Stromal cell of bone marrow (primary cell): ENCODE measurements around the gene XXYLT1.

Source experiments
- DNase-seq: peaks from one replicate; pipeline ENCODE4 v3.0.0-alpha.2; 2012; ENCODE audit warnings: low read depth

The XXYLT1 gene

DNA sequence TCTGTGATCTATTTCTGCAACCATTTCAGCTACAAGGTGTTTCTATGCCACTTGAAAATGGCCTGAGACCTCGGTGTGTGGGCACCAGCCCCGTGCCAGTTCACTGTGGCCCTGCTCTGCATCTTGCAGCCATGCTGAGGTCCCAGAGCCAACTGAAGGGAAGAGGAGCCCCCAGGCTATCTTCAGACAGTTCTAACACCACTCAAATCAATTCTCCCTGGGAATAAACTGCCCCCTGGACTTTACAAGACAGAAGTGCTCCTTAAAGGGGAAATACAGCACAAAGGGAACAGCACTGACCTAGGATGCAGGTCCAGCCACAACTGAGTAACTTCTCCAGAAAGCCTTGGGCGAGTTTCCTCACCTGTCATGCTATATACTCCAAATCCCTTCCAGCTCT lies 3.9 kb downstream of the XXYLT1 start:
- DNase-seq, result no peak

DNA sequence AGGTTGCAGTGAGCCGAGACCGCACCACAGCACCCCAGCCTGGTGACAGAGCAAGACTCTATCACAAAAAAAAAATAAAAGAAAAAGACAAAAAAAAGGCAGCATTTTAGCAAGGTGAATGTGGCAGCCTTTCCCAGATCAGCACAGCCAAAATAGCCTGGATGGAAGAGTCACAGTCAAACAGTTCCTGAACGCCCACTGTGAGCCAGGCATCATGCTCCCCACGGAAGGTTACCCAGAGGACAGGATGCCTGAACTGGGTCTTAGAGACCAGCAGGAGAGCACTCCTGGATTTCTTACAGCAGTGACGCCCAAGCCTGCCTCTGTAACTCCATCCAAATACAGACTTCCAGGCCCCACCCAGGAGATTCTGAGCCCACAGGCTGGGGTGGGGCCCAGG lies 4.5 kb downstream of the XXYLT1 start:
- DNase-seq, result no peak

DNA sequence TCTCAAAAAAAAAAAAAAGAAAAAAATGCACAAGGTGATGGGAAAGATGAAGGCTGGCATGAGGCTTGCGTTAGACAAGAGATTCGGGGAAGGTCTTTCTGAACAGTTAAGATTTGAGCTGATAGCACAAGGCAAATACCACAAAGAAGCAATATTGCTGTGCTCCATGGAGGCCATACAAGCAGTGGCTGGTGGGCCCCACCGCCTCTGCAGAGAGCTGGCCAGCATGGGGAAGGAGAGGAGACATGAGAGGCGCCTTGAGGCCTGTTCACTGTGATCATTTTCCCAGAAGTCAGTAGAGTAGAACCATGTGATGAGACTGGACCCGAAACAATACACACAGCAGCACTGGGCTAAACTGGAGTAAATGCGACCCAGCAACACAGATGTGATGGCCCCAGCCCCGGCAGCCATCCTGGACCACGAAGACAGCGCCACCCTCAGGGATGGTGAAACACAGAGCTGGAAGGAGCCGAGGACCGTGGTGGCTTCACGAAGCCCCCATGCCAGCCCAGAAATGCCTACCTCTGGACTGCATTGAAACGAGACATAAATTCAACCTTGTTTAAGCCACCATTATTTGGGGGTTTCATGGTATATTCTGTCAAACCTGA lies 5.5 kb downstream of the XXYLT1 start:
- no peak for DNase-seq

DNA sequence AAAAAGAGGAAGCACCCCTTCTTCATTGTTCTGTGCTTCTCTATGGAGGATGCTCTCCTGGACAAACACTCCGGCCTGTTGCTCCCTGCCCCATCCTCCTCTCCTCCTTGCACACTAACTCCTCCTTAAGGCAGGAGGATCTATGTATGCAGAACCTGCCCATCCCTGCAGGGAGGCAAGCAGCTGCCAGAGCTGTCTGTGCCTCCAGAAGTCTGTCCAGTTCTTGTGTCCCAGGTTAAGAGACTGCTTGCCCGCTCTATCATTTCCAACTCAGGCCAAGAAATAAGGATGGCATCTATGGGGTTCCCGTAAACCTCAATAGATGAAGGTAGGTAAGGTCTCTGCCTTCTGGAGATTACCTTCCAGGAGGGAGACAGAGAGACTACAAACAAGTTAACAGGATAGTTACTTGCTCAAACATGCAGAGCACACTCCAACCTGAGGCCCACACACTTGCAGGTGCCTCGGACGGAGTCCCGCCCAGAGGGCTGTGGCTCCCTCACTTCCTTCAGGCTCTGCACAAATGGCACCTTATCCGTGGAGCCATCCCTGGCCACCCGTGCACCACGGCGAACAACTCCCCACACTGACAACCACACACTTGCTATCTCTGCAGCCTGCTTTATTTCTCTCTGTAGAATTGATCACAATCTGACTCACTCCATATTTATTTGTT lies 6.9 kb downstream of the XXYLT1 start:
- no peak for DNase-seq

DNA sequence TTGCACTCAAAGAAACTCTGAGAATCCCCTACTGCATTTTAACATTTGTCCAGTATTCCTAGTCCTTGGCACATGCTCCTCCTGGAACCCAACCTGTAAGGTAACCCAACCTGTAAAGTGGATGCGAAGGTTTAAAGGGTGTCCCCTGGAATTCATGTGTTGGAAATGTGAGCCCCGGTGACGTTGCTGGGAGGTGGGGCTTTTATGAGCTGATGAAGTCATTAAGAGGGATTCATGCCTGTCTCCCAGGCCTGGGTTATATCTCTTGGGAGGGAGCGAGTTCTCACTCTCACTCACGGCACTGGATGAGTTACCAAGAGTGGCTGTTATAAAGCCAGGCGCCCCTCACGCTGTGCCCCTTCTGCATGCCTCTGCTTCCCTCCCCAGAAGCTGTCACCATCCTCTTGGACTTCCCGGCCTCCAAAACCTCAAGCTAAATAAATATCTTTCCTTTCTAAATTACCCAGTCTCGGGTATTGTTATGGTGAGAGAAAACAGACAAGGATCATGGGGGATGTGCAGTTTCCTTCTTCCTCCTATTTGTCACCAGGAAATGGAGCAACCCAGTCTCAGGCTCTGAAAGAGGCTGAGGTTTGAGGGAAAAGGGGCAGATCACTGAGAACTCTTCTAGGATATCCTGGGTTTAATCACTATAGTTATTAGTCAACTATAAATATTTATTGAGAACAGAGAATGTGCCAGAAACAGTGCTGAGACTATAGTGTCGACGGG lies 7.6 kb downstream of the XXYLT1 start:
- DNase-seq, result no peak

DNA sequence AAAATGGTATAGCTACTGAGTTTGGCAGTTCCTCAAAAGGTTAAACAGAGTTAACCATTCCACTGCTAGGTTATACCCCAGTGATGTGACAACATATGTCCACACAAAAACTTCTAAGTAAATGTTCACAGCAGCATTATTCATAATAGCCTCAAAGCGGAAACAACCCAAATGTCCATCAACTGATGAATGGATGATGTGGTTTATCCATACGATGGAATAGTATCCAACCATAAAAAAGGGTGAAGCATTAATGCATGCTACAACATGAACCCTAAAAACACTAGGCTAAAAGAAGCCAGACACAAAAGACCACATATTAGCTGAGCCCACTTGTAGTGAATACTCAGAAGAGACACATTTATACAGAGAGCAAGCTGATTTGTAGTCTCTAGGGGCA lies 9.0 kb downstream of the XXYLT1 start:
- no peak for DNase-seq

DNA sequence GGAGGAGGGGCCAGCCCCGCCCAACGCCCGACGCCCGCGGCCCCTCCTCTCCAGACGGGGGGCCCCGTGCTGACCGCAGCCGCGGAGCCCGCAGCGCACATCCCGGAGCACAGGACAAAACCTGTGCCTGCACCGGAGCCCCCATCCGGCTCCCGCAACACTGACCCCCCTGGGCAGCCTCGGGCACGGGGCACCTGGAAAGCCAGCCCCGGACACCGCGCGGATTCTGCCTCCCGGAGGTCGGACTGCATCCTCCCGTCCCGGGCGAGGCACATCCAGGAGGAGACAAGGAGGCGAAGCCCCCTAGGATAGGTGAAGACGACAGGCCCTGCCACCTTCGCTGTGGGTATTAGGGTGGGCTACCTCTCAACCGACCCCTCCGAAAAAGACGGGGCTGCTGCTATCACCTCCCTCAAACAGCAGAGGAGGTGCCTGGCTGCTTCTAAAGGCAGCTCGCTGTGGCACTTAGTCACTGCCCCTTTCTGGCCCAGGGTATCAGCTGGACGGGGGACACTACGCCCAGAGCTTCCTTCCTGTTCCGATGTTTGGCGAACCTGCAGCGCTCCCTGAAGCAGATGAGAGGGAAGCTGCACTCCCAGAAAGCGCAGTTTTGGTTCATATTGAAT lies 10.6 kb downstream of the XXYLT1 start:
- no peak for DNase-seq

DNA sequence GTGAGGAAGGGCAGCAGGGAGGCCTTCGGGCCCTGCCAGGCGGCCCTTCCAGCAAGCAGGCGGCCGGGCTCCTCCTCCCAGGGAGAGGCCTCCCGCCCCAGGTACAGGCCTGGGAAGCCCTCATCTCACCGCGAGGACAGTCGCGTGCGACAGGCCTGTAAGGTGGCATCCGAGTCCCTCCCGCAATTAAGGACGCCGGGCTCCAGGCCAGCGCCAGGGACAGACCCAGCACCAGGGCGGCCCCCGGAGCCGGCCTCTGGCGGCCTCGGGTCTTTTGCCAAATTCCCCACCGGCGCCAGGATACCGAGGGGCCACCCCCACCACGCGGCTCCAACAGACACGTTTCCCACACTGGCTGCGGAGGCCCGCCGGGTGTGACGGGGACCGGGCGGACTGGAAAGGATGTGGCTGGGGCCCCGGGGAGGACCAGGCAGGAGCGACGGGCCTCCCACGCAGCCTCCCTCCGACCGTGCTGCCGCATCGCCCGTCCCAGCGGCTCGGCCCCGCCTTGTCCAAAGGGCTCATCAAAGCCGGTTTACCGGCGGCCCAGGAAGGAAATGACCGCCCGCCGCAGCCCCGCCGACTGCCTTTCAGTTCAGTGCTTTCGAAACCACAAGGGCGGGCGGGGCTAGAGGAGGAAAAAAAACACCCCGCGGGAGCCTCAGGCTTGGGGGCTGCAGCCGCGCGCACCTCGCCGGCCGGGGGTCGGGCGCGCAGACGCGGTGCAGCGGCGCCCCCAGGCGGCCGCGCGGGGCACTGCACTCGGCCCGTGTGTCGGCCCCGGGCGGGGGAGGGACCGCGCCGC lies 11.3 kb downstream of the XXYLT1 start:
- peak; percentile 75 for DNase-seq

DNA sequence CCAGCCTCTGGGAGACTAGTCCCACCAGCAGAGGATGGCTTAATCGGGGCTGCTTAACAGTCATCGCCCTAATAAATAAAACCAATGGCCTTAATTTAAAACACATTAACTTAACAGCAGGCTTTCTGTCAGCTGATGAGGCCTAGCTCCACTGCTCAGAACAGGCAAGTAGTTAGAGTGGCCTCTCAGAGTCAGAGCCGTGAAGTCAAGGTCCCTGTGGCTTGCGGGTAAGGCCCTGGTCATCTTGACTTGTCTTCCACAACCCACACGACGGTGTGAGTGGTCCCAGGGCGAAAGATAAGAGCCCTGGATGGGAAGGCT lies 11.8 kb downstream of the XXYLT1 start:
- DNase-seq, result no peak

DNA sequence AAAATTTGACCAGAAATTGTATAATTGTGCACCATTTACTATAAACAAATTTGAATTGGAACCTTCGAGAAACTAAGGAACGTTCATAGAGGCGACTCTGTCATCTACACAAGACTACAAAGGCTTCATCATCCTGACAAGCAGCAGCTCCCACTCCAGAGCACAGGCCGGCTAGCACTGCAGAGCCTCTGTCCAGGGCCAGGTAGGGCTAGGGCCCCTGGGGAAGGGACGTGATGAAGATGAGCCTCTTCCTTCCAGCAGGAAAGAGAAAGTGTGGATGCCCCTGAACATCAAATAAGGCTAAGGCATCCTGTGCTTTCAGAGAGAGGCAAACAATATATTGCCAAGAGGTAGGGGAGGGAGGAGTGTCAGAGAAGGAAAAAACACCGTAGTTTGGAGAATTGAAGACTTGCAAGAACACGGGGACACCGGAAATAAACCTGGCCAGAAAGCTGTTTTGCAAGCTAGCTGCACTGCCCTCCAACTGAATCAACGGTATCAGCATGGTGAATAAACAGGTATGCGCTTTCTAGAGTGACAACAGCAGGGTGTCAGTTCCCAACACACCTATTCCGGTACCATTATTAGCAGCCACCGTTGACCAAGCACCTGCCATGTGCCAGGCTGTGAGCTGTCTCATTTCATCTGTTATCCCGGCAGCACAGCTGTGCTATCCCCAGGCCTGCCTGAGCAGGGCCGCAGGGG lies 12.4 kb downstream of the XXYLT1 start:
- DNase-seq, result no peak

DNA sequence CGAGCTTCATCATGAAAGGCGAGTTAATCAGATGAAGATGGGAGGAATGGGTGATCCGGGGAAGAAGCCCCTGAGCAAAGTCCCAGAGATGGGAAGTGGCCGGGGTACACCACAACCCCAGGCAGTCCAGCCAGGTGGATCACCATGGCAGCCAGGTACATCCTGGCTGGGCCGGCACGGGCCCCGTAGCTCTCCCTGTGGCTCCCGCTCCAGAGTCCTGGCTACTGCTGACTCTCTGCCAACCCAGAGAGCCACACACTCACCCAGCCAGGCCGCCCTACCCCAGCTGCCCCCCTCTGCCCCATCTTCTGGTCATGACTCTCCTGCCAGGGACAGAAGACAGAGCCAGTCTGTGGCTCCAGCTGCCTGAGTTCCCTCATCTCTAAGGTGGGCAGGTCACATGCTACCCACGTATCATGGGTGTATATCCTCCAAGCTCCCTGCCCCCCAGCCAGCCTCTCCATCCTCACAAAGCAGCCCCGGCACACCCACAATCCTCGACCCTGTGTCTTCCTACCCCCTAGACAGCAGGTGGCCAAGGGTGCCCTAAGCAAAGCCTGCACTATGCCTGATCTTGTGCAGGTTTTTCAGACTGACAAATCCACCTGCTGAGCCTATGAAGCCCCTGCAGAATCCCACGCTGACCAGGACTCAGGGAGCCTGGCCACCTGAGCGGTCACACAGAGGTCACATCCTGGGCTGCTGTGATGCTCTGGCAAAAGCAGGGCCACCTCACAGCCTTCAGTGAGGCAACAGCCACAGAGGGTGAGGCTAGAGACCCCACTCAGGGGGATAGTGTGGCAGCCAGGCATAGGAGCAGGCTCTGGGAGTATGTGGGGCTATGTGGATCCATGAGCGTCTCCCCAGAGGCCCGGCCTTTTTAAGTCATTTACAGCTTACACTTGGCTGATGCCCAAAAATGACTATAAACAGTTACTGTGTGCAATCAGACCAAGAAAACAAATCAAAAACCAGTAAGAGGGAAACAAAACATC lies 13.2 kb downstream of the XXYLT1 start:
- no peak for DNase-seq

DNA sequence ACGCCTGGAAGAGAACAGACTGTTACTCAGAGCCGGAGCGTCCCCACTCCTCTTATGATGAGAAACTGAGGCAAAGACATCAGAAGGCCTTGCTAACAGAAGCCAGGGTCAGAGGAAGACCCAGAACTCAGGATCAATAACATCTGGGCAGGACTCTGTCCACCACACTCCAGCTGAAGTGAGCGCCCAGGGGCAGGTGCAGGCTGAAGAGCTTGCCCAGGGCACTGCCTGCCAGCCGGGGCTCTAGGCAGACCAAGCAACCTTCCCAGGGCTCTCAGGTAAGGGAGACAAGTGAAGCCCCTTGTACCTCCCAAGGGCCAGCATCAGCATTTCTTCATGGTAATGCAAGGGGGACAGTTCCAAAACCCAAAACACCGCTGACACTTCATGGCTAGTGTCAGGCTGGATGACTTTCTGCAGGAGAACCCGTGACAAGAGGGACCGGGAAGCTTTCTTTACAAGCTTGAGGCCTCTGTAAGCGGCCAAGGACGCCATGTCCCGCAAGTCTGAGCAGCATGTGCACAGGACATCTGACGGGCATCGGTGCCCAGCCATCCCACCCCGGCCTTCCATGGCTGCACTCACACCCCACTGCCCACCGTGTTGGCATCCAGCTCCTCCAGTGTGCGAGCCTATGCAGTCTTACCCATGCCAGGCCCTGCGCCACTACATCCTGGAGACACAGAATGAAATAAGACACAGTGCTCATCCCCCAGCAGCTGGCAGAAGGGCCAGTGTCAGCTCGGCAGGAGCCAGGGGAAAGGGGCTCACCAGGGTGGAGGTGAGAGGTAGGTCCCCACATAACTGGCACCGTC lies 14.1 kb downstream of the XXYLT1 start:
- no peak for DNase-seq

DNA sequence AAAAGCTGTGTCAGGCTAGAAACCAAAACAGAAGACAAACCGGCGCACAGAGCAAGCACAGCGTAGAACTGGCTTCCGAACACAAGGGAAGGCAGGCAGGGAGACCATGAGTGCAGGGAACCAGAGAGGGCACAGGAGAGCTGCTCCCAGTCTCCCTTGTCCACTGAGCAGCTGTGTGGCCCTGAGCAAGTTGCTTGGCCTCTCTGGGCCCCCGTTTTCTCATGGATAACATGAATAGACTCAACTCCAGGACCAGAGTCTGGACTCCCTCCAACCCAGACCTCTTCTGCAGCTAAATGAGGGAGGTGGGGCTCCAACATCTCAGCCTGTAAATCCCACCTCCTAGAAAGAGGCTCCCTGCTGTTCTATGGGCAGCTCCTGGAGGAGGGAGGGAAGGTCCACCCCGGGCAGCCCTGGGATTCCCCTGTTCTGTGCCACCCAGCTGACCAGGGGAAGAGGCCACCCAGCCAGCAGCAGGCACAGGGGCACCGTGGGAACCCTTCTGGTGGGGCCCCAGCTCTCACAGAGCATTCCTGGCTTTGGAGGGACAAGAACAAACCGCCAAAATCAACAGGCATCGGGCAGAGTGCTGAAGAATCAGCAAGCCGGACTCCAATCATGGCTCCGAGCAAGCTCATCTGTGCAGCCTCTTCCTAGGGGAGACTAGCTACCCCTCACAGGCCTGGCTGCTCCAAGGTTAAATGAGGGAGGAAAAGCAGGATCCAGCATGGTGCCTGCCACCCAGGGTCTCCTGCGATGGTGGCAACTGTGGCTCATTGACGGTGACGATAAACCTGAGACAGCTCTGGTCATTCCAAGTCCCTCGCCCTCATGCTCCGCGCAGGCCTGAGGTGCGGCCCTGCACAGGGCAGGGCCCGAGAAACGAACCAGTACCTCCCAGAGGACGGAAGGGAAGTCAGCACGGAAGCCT lies 15.1 kb downstream of the XXYLT1 start:
- DNase-seq, result no peak

DNA sequence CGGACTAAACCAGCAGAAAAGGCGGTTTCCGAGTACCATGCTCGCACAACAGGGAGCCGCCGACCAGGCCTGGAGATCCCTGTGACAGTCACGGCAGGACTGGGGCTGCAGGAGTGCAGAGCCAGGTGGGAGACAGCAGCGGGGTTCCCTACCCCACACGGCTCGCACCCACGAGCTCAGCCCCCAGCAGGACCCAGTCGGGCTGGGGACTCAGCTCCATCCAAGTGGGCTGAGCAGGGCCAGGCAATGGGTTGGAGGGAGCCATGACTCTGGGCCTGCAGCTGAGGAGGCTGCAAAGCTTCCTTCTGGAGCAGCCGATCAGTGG lies 15.8 kb downstream of the XXYLT1 start:
- DNase-seq, result no peak

DNA sequence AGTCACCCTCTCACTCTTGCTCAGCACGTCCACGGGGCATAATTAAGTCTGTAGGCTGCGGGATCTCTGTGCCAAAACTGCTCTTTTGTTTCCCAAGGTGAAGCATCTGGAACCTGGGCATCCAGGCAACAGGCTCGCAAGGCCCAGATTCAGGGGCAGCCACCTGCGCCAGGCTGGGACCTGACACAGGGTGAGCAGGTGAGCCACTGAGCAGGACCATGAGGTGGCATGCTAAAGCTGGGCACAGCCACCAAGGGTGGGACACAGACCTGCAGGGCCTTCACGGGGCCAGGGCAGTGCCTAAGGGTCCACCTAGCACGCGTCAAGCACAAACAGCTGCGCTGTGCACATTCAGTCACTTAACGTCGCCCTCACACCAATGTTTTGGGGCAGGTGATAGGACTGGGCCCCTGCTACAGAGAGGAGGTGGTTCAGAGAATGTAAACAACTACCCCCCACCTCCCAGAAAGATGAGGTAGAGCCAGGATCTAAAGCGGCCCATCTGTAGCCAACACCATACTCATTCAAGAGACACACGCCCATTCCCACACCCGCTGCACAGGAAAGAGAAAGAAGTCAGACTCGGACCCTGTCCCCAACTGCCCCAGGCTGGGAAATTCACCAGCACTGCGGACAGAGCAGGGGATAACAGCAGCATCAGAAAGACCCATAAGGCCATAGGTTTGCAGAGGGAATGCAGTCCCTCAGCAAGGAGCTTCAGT lies 16.3 kb downstream of the XXYLT1 start:
- no peak for DNase-seq

DNA sequence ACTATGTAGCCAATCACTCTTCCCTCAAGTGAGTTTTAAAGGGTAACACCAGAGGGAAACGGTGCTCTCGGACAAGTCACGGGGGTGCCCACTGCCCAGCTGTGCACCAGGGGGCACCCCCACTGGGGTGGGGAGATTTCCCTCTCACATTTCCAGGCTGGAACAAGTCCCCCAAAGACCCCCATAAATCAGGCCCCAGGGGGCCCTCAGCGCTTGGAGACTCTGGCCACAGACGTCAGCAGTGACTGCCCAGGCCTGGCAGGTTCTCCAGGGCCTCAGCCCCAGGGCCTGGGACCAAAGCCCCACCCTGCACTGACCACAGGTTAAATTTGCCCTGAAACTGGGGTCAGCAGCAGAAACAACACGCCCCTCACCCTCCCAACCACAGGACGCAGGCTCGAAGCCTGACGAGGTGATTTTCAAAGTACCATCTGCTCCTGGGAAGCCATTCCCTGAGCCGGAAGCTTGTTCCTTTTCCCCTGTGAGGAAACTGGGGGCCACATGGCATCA lies 17.0 kb downstream of the XXYLT1 start:
- no peak for DNase-seq

DNA sequence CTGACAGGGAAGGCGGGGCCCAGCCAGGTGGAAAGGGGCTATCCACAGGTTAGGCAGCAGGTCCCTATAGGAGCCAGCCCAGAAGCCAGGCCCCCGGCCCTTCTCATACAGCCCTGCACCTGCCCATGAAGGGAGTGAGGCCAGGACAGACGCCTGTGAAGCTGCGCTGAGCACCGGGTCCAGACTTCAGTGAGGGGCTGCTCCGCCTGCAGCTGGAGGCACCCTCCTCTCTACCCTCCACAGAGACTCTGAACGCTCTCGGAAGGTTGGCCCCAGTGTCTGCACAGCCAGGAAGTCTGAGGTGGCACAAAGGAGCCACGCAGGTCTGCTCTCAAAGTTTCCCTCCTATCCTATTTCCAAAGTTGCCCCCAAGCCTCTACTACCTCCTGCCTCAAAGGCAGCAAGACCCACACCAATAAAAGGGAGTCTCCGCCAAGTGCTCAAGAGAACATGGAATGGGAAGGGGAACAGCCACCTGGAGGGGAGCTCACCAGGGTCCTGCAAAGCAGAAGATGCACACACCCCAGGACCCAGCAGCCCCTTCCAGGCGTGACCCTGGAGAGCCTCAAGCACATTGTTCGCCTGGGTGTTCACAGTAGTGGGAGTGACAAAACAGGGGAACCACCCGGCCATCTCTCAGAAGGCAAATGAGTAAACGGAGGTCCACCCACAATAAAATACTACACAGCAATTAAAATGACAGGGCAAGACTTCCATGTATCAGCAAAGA lies 19.5 kb downstream of the XXYLT1 start:
- DNase-seq, result no peak
